BE2C (cell line): ENCODE measurements around the gene RIPK3.

Experiments
- DNase-seq: peaks from one replicate; pipeline ENCODE4 v3.0.0-alpha.2; 2020
- H3K27me3 ChIP-seq: fragments of 250-450 bp; sonication (Bioruptor Pico); 2 replicates; pipeline ENCODE4 v1.5.1; 2020; ENCODE audit warnings: mild to moderate bottlenecking
- H3K36me3 ChIP-seq: fragments of 250-450 bp; sonication (Bioruptor Pico); 2 replicates; pipeline ENCODE4 v1.5.1; 2020; ENCODE audit warnings: mild to moderate bottlenecking
- H3K4me1 ChIP-seq: fragments of 250-450 bp; sonication (Bioruptor Pico); 2 replicates; pipeline ENCODE4 v1.5.1; 2020
- H3K4me3 ChIP-seq: 2 replicates; pipeline ENCODE4 v1.5.1; 2011; ENCODE audit warnings: low read depth, low read length
- H3K9me3 ChIP-seq: fragments of 250-450 bp; sonication (Bioruptor Pico); 2 replicates; pipeline ENCODE4 v1.5.1; 2020
- CTCF ChIP-seq: IDR thresholded peaks from 2 replicates; pipeline ENCODE4 v1.5.1; 2012; ENCODE audit warnings: mild to moderate bottlenecking, low read depth, low read length

RIPK3 gene

GRCh38 chr14:24298892-24299254 is 40.9 kb downstream of the RIPK3 start:
- H3K36me3 ChIP-seq = peaks cover 17% of the 10 kb centered on the region
- H3K4me3 ChIP-seq = peak overlapping the region; percentile 79
- DNase-seq = peak; percentile 44
- H3K27me3 ChIP-seq = no peaks in the 10 kb centered on the region
- no peaks in the 10 kb centered on the region for H3K9me3 ChIP-seq
- TF ChIP-seq CTCF = no peak
- H3K4me1 ChIP-seq = no peaks in the 10 kb centered on the region

GRCh38 chr14:24297190-24297964 is 42.4 kb downstream of the RIPK3 start:
- no peaks in the 10 kb centered on the region for H3K9me3 ChIP-seq
- H3K4me1 ChIP-seq = no peaks in the 10 kb centered on the region
- no peak for DNase-seq
- TF ChIP-seq CTCF = peak; percentile 67
- H3K36me3 ChIP-seq = peaks cover 10% of the 10 kb centered on the region
- H3K4me3 ChIP-seq = no peak overlapping the region
- no peaks in the 10 kb centered on the region for H3K27me3 ChIP-seq

GRCh38 chr14:24296341-24297157 is 43.2 kb downstream of the RIPK3 start:
- TF ChIP-seq CTCF = peak; percentile 86
- Histone ChIP-seq H3K9me3 (no peaks in the 10 kb centered on the region), H3K4me1 (no peaks in the 10 kb centered on the region), H3K36me3 (peaks cover 2% of the 10 kb centered on the region), H3K4me3 (no peak overlapping the region), H3K27me3 (no peaks in the 10 kb centered on the region)
- DNase-seq = peak; percentile 76

GRCh38 chr14:24293525-24293924 is 46.3 kb downstream of the RIPK3 start:
- no peak for DNase-seq
- Histone ChIP-seq H3K36me3 (no peaks in the 10 kb centered on the region), H3K27me3 (no peaks in the 10 kb centered on the region), H3K9me3 (no peaks in the 10 kb centered on the region), H3K4me1 (no peaks in the 10 kb centered on the region), H3K4me3 (no peak overlapping the region)
- TF ChIP-seq CTCF = no peak

- Histone ChIP-seq H3K27me3 (no peaks in the 10 kb centered on the region), H3K4me3 (no peak overlapping the region), H3K4me1 (no peaks in the 10 kb centered on the region), H3K9me3 (no peaks in the 10 kb centered on the region), H3K36me3 (no peaks in the 10 kb centered on the region)
- TF ChIP-seq CTCF = no peak
- DNase-seq = no peak
These were observed 47.5 kb downstream of the RIPK3 start for GRCh38 chr14:24292118-24292807.
